Measurements from ENCODE around the gene SEPTIN8. TPM values are rescaled to one million over a fixed set of nuclear protein-coding genes. Genes with fewer than 3 reads are reported as not detected.

The SEPTIN8 gene
- total and polyA plus RNA-seq, 2 of the 13 experiments (the other 11 are each of a cell fraction or from before 2014, with no cell fraction given), result 41.4 to 49.9 TPM

DNA sequence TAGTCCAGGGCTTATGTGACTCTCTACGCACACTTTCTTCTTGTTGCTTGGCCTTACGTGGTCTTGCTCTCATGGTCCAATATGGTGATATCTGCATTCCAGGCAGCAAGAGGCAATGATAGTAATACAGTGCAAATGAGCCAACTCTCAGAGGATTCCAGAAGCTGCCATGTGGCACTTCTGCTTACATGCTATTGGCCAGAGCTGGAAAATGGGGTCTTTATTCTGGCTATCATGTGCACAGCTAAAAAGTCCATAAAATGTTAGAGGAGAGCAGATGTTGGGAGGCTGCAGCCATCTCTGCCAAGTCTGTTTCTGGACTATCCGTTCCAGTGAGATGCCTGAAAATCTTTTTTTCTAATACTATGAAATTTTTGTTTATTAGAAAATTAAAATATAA, 2.9 kb upstream of the SEPTIN8 start (continued):
- TF ChIP-seq CERS6 (CRISPR knock-in tag; IDR thresholded peaks at IDR 0.05), result no peak

- Histone ChIP-seq H3K27ac (ENCODE audit: extremely low read length, insufficient read depth, low read length) (no peak overlapping the region), H3K36me3 (replicated peaks in 1 of 2; ENCODE audit: control insufficient read depth in 1 of 2, insufficient read depth in 2 of 2, low read length in 2 of 2) (no peaks in the 10 kb centered on the region), H3K27me3 (ENCODE audit: control insufficient read depth in 1 of 2, insufficient read depth in 2 of 2, low read length in 2 of 2) (no peaks in the 10 kb centered on the region), H3K79me2 (ENCODE audit: insufficient read depth, low read length) (peaks cover 25% of the 10 kb centered on the region), H3K9ac (ENCODE audit: insufficient read depth, low read depth, low read length) (no peak overlapping the region), H4K20me1 (ENCODE audit: insufficient read depth, low read length) (no peaks in the 10 kb centered on the region), H3K4me1 (ENCODE audit: insufficient read depth, low read length) (peaks cover 33% of the 10 kb centered on the region), H3K4me2 (ENCODE audit: low read depth, low read length) (no peak overlapping the region), H3K4me3 (replicated peaks in 1 of 3; ENCODE audit: insufficient read depth in 1 of 3, low read depth in 2 of 3, low read length in 3 of 3) (no peak overlapping the region), H3K9me3 (ENCODE audit: low read length) (no peaks in the 10 kb centered on the region), H2AFZ (ENCODE audit: low read length) (no peak overlapping the region)
- 92% methylated on average over 5 of the region's 5 CpGs for WGBS (ENCODE audit: low lambda C conversion rate)
- ATAC-seq (no peak), DNase-seq (ENCODE audit: low spot score) (no peak), FAIRE-seq (no peak)
- intact Hi-C loops (cut with micrococcal nuclease; ENCODE audit: unreplicated experiment) (no loop called here), in situ Hi-C loops (cut with HindIII; ENCODE audit: extremely low pct_ligation_motif_present, low pct_unique_long_range_greater_than_20kb) (no loop called here)
- no peak for TF ChIP-seq NBN (conservative IDR thresholded peaks at IDR 0.05)
- TF ChIP-seq MZF1 (CRISPR knock-in tag; IDR thresholded peaks at IDR 0.05; ENCODE audit: borderline replicate concordance), result no peak
- no peak for TF ChIP-seq TCF12 (IDR thresholded peaks at IDR 0.05)
- TF ChIP-seq TCF12 (CRISPR knock-in tag; IDR thresholded peaks at IDR 0.05), result no peak
- no peak for TF ChIP-seq ZKSCAN1 (IDR thresholded peaks at IDR 0.05; ENCODE audit: low read length)
- TF ChIP-seq PRMT3 (CRISPR knock-in tag; IDR thresholded peaks at IDR 0.05; ENCODE audit: borderline replicate concordance, low read depth), result no peak
- TF ChIP-seq, protein P1, sequence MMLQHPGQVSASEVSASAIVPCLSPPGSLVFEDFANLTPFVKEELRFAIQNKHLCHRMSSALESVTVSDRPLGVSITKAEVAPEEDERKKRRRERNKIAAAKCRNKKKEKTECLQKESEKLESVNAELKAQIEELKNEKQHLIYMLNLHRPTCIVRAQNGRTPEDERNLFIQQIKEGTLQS (CRISPR knock-in tag; IDR thresholded peaks at IDR 0.05), result no peak
- TF ChIP-seq ZNF614 (CRISPR knock-in tag; IDR thresholded peaks at IDR 0.05; ENCODE audit: borderline replicate concordance), result no peak
- no peak for TF ChIP-seq ATM (IDR thresholded peaks at IDR 0.05; ENCODE audit: borderline replicate concordance)
- TF ChIP-seq MTF1 (CRISPR knock-in tag; IDR thresholded peaks at IDR 0.05), result no peak
- TF ChIP-seq ZFP36L1 (CRISPR knock-in tag; IDR thresholded peaks at IDR 0.05), result no peak
- no peak for TF ChIP-seq ZNF30 (CRISPR knock-in tag; IDR thresholded peaks at IDR 0.05)
- no peak for TF ChIP-seq TEAD3 (CRISPR knock-in tag; optimal IDR thresholded peaks at IDR 0.05; ENCODE audit: borderline replicate concordance)
- TF ChIP-seq MLLT10 (CRISPR knock-in tag; IDR thresholded peaks at IDR 0.05), result no peak
- no peak for TF ChIP-seq MAX (IDR thresholded peaks at IDR 0.05)
- no peak for TF ChIP-seq RCOR2 (CRISPR knock-in tag; IDR thresholded peaks at IDR 0.05)
- TF ChIP-seq XRCC5 (optimal IDR thresholded peaks at IDR 0.05; ENCODE audit: low read length), result no peak
- TF ChIP-seq ZNF484 (CRISPR knock-in tag; IDR thresholded peaks at IDR 0.05; ENCODE audit: borderline replicate concordance, low read depth), result no peak
- TF ChIP-seq ELF3 (CRISPR knock-in tag; IDR thresholded peaks at IDR 0.05), result no peak
- no peak for TF ChIP-seq NR1H2 (CRISPR knock-in tag; IDR thresholded peaks at IDR 0.05; ENCODE audit: borderline replicate concordance, low read depth)
- TF ChIP-seq TAF1 (CRISPR knock-in tag; IDR thresholded peaks at IDR 0.05), result no peak
- CTCF ChIA-PET (ENCODE audit: low intra/inter-chr PET ratio, low total read pairs), result no interaction called here
- no TSS peak for BruUV-seq (replicated peaks)
- POLR2A ChIA-PET, result interaction anchor here (2.8 to 4.2 kb wide), 2 partner anchors 28 to 42 kb away, joined by 10 to 21 read pairs; no protein-coding TSS in a partner anchor
These were observed 1.8 kb upstream of the SEPTIN8 start for GRCh38 chr5:132778856-132779255.

Data from HepG2 (cell line).